ENCODE measurements around the gene AOC1.

AOC1 gene

DNA sequence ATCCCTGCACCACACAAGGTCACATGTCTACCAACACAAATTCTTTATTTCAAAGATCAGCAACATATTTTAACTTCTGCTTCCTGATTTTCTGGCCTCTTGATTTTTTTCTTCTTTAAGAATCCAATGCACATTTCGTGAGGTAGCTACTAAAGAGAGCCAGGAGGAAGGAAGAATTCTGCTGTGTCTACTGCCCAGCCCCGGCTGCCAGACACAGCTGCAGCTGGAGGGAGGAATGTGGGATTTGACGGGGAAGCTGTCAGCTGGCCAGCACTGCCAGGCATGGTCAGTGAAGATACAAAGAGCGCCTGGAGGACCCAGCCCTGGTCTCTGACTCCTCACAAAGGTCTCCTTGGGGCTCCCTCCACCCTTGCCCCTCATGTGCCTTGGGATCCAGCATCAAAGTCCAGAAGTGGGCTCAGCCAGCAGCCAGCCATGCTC is 6.9 kb upstream of the AOC1 start:
- Histone ChIP-seq H2BK5ac (ENCODE audit: low read length) (no peak overlapping the region), H2AK5ac (ENCODE audit: low read depth, low read length) (no peak overlapping the region), H3K14ac (ENCODE audit: low read length) (no peak overlapping the region), H2BK120ac (ENCODE audit: low read depth, low read length) (no peak overlapping the region), H2AFZ (ENCODE audit: low read length) (no peak overlapping the region), H3K9me3 (replicated peaks in 1 of 2; ENCODE audit: control insufficient read depth in 2 of 2, insufficient read depth in 1 of 2, low read depth in 1 of 2, low read length in 2 of 2) (no peaks in the 10 kb centered on the region), H3K4me1 (ENCODE audit: control insufficient read depth in 2 of 2, insufficient read depth in 1 of 2, low read depth in 1 of 2, low read length in 2 of 2) (no peaks in the 10 kb centered on the region), H4K8ac (ENCODE audit: low read depth, low read length) (peak overlapping the region; percentile 25), H3K27ac (replicated peaks; ENCODE audit: low read length) (no peak overlapping the region), H3K9ac (ENCODE audit: low read depth, low read length, poor library complexity) (no peak overlapping the region), H3K4ac (ENCODE audit: low read length) (no peak overlapping the region), H4K91ac (ENCODE audit: low read depth, low read length, poor library complexity) (no peak overlapping the region), H3K18ac (ENCODE audit: low read length) (peak overlapping the region; percentile 46), H3K4me2 (ENCODE audit: insufficient read depth, low read length, poor library complexity, severe bottlenecking) (no peak overlapping the region), H3K4me3 (ENCODE audit: low read length in 2 of 2) (no peak overlapping the region), H3K79me1 (ENCODE audit: low read depth, low read length) (no peaks in the 10 kb centered on the region), H3K36me3 (replicated peaks in 1 of 2; ENCODE audit: control insufficient read depth in 2 of 2, insufficient read depth in 2 of 2, low read length in 2 of 2) (no peaks in the 10 kb centered on the region), H3K23ac (ENCODE audit: low read depth, low read length, poor library complexity) (no peak overlapping the region), H3K27me3 (ENCODE audit: control insufficient read depth in 3 of 3, insufficient read depth in 3 of 3, low read depth in 1 of 3, low read length in 3 of 3) (peaks cover 0 to 19% (median 0%) of the 10 kb centered on the region in 3 experiments), H2BK12ac (ENCODE audit: low read length) (no peak overlapping the region), H2BK15ac (ENCODE audit: low read length) (no peak overlapping the region)
- no CpG with 5 or more reads among the region's 4 CpGs for WGBS, 2 donors (ENCODE audit: extremely low coverage in 2 of 2, insufficient read length in 2 of 2, insufficient replicate concordance in 1 of 2)
- DNase-seq (ENCODE audit: low spot score): no peak

- peak overlapping the region; percentile 48 for H3K23ac ChIP-seq (ENCODE audit: low read depth, low read length, poor library complexity)
- no peak overlapping the region for H3K4ac ChIP-seq (ENCODE audit: low read length)
- no peak overlapping the region for H2AK5ac ChIP-seq (ENCODE audit: low read depth, low read length)
- no peak overlapping the region for H2BK12ac ChIP-seq (ENCODE audit: low read length)
- H3K4me2 ChIP-seq (ENCODE audit: insufficient read depth, low read length, poor library complexity, severe bottlenecking): no peak overlapping the region
- H2BK15ac ChIP-seq (ENCODE audit: low read length): no peak overlapping the region
- no peak overlapping the region for H4K8ac ChIP-seq (ENCODE audit: low read depth, low read length)
- H2BK5ac ChIP-seq (ENCODE audit: low read length): no peak overlapping the region
- H4K91ac ChIP-seq (ENCODE audit: low read depth, low read length, poor library complexity): no peak overlapping the region
- no peaks in the 10 kb centered on the region for H3K36me3 ChIP-seq (replicated peaks in 1 of 2; ENCODE audit: control insufficient read depth in 2 of 2, insufficient read depth in 2 of 2, low read length in 2 of 2)
- H3K4me3 ChIP-seq (ENCODE audit: low read length in 2 of 2): no peak overlapping the region
- H3K14ac ChIP-seq (ENCODE audit: low read length): no peak overlapping the region
- no peaks in the 10 kb centered on the region for H3K79me1 ChIP-seq (ENCODE audit: low read depth, low read length)
- no peak for DNase-seq (ENCODE audit: low spot score)
- H3K18ac ChIP-seq (ENCODE audit: low read length): peak overlapping the region; percentile 20
- H3K27ac ChIP-seq (replicated peaks; ENCODE audit: low read length): no peak overlapping the region
- H3K9me3 ChIP-seq (replicated peaks in 1 of 2; ENCODE audit: control insufficient read depth in 2 of 2, insufficient read depth in 1 of 2, low read depth in 1 of 2, low read length in 2 of 2): no peaks in the 10 kb centered on the region
- H3K4me1 ChIP-seq (ENCODE audit: control insufficient read depth in 2 of 2, insufficient read depth in 1 of 2, low read depth in 1 of 2, low read length in 2 of 2): no peaks in the 10 kb centered on the region
- H3K9ac ChIP-seq (ENCODE audit: low read depth, low read length, poor library complexity): peak overlapping the region; percentile 38
- H2BK120ac ChIP-seq (ENCODE audit: low read depth, low read length): no peak overlapping the region
- no CpG with 5 or more reads among the region's 14 CpGs for WGBS, 2 donors (ENCODE audit: extremely low coverage in 2 of 2, insufficient read length in 2 of 2, insufficient replicate concordance in 1 of 2)
- no peak overlapping the region for H2AFZ ChIP-seq (ENCODE audit: low read length)
- H3K27me3 ChIP-seq (ENCODE audit: control insufficient read depth in 3 of 3, insufficient read depth in 3 of 3, low read depth in 1 of 3, low read length in 3 of 3): peaks cover 0 to 23% (median 0%) of the 10 kb centered on the region in 3 experiments
Measured at GRCh38 chr7:150846291-150847115, 5.8 kb upstream of the AOC1 start.

DNA sequence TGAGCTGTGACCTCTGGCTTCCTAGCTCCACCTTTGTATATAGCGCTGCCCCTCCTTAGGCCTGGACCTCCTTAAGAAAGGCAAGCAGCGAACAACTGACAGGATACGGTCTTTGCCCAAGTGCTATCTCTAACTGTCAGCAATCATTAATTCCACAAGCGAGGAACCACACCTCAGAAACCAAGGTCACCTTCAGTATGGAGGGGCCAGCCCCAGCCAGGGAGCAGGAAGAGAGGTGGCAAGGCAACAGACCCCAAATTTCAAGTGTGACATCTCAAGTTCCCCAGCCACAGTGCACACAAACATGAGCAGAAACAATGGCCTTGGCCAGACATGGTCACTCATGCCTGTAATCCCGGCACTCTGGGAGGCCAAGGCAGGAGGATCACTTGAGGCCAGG is 4.8 kb upstream of the AOC1 start:
- Histone ChIP-seq H3K4me3 (ENCODE audit: low read length in 2 of 2) (no peak overlapping the region), H3K9ac (ENCODE audit: low read depth, low read length, poor library complexity) (no peak overlapping the region), H3K79me1 (ENCODE audit: low read depth, low read length) (no peaks in the 10 kb centered on the region), H2BK15ac (ENCODE audit: low read length) (no peak overlapping the region), H3K4ac (ENCODE audit: low read length) (no peak overlapping the region), H3K9me3 (replicated peaks in 1 of 2; ENCODE audit: control insufficient read depth in 2 of 2, insufficient read depth in 1 of 2, low read depth in 1 of 2, low read length in 2 of 2) (no peaks in the 10 kb centered on the region), H2BK5ac (ENCODE audit: low read length) (no peak overlapping the region), H4K91ac (ENCODE audit: low read depth, low read length, poor library complexity) (no peak overlapping the region), H3K18ac (ENCODE audit: low read length) (no peak overlapping the region), H3K36me3 (replicated peaks in 1 of 2; ENCODE audit: control insufficient read depth in 2 of 2, insufficient read depth in 2 of 2, low read length in 2 of 2) (no peaks in the 10 kb centered on the region), H3K23ac (ENCODE audit: low read depth, low read length, poor library complexity) (no peak overlapping the region), H3K4me2 (ENCODE audit: insufficient read depth, low read length, poor library complexity, severe bottlenecking) (no peak overlapping the region), H2AK5ac (ENCODE audit: low read depth, low read length) (no peak overlapping the region), H4K8ac (ENCODE audit: low read depth, low read length) (no peak overlapping the region), H2BK120ac (ENCODE audit: low read depth, low read length) (no peak overlapping the region), H2AFZ (ENCODE audit: low read length) (no peak overlapping the region), H3K4me1 (ENCODE audit: control insufficient read depth in 2 of 2, insufficient read depth in 1 of 2, low read depth in 1 of 2, low read length in 2 of 2) (peaks cover 0 to 2% of the 10 kb centered on the region in 2 donors), H2BK12ac (ENCODE audit: low read length) (no peak overlapping the region), H3K14ac (ENCODE audit: low read length) (no peak overlapping the region), H3K27ac (replicated peaks; ENCODE audit: low read length) (no peak overlapping the region), H3K27me3 (ENCODE audit: control insufficient read depth in 3 of 3, insufficient read depth in 3 of 3, low read depth in 1 of 3, low read length in 3 of 3) (peaks cover 0 to 25% (median 0%) of the 10 kb centered on the region in 3 experiments)
- no CpG with 5 or more reads among the region's 5 CpGs for WGBS, 2 donors (ENCODE audit: extremely low coverage in 2 of 2, insufficient read length in 2 of 2, insufficient replicate concordance in 1 of 2)
- DNase-seq (ENCODE audit: low spot score): no peak

- no peak overlapping the region for H3K14ac ChIP-seq (ENCODE audit: low read length)
- no CpG with 5 or more reads among the region's 8 CpGs for WGBS, 2 donors (ENCODE audit: extremely low coverage in 2 of 2, insufficient read length in 2 of 2, insufficient replicate concordance in 1 of 2)
Measured at GRCh38 chr7:150848111-150848510, 4.2 kb upstream of the AOC1 start.

More at GRCh38 chr7:150848111-150848510, 4.2 kb upstream of the AOC1 start:
- H3K9me3 ChIP-seq (replicated peaks in 1 of 2; ENCODE audit: control insufficient read depth in 2 of 2, insufficient read depth in 1 of 2, low read depth in 1 of 2, low read length in 2 of 2): no peaks in the 10 kb centered on the region
- no peaks in the 10 kb centered on the region for H3K79me1 ChIP-seq (ENCODE audit: low read depth, low read length)
- no peak overlapping the region for H2BK120ac ChIP-seq (ENCODE audit: low read depth, low read length)
- no peak overlapping the region for H3K23ac ChIP-seq (ENCODE audit: low read depth, low read length, poor library complexity)
- H4K8ac ChIP-seq (ENCODE audit: low read depth, low read length): no peak overlapping the region
- H3K36me3 ChIP-seq (replicated peaks in 1 of 2; ENCODE audit: control insufficient read depth in 2 of 2, insufficient read depth in 2 of 2, low read length in 2 of 2): no peaks in the 10 kb centered on the region
- no peak overlapping the region for H2AFZ ChIP-seq (ENCODE audit: low read length)
- no peak for DNase-seq (ENCODE audit: low spot score)
- H3K4ac ChIP-seq (ENCODE audit: low read length): no peak overlapping the region
- H3K9ac ChIP-seq (ENCODE audit: low read depth, low read length, poor library complexity): no peak overlapping the region
- no peak overlapping the region for H4K91ac ChIP-seq (ENCODE audit: low read depth, low read length, poor library complexity)
- H3K27ac ChIP-seq (replicated peaks; ENCODE audit: low read length): no peak overlapping the region
- no peak overlapping the region for H2BK15ac ChIP-seq (ENCODE audit: low read length)
- H3K27me3 ChIP-seq (ENCODE audit: control insufficient read depth in 3 of 3, insufficient read depth in 3 of 3, low read depth in 1 of 3, low read length in 3 of 3): peaks cover 0 to 30% (median 0%) of the 10 kb centered on the region in 3 experiments
- H2AK5ac ChIP-seq (ENCODE audit: low read depth, low read length): no peak overlapping the region
- H3K4me1 ChIP-seq (ENCODE audit: control insufficient read depth in 2 of 2, insufficient read depth in 1 of 2, low read depth in 1 of 2, low read length in 2 of 2): peaks cover 0 to 2% of the 10 kb centered on the region in 2 donors
- no peak overlapping the region for H2BK12ac ChIP-seq (ENCODE audit: low read length)
- no peak overlapping the region for H2BK5ac ChIP-seq (ENCODE audit: low read length)
- no peak overlapping the region for H3K4me3 ChIP-seq (ENCODE audit: low read length in 2 of 2)
- H3K18ac ChIP-seq (ENCODE audit: low read length): no peak overlapping the region
- no peak overlapping the region for H3K4me2 ChIP-seq (ENCODE audit: insufficient read depth, low read length, poor library complexity, severe bottlenecking)

Data from neuronal stem cell (in vitro differentiated cells).